ENCODE results near the gene KRT23. TPM values are rescaled to one million over a fixed set of nuclear protein-coding genes. Genes with fewer than 3 reads are reported as not detected.

The KRT23 gene
- polyA plus RNA-seq, 5 donors = 0.18 to 0.35 (median 0.21) TPM; not detected in 2

Other genes starting within 250 kb of the KRT23 start
- under 1 TPM in 1 of 5 donors, not detected in 4; 0.10 TPM for gene KRT24, start 233.9 kb downstream of the KRT23 start, polyA plus RNA-seq (ENCODE audit: insufficient read depth in 1 of 5, insufficient read length in 5 of 5, low replicate concordance in 1 of 5)
- gene KRT25, start 182.3 kb downstream of the KRT23 start, polyA plus RNA-seq (ENCODE audit: insufficient read depth in 1 of 5, insufficient read length in 5 of 5, low replicate concordance in 1 of 5) = not detected
- gene KRT26, start 165.4 kb downstream of the KRT23 start, polyA plus RNA-seq (ENCODE audit: insufficient read depth in 1 of 5, insufficient read length in 5 of 5, low replicate concordance in 1 of 5) = not detected
- gene KRT27, start 155.1 kb downstream of the KRT23 start, polyA plus RNA-seq (ENCODE audit: insufficient read depth in 1 of 5, insufficient read length in 5 of 5, low replicate concordance in 1 of 5) = under 1 TPM in 4 of 5 donors, not detected in 1; 0.10 to 0.43 (median 0.34) TPM
- gene KRT28, start 137.7 kb downstream of the KRT23 start, polyA plus RNA-seq (ENCODE audit: insufficient read depth in 1 of 5, insufficient read length in 5 of 5, low replicate concordance in 1 of 5) = not detected
- 10 to 100 TPM; 27.5 to 58.8 (median 45.4) TPM for gene KRT10, start 115.0 kb downstream of the KRT23 start, polyA plus RNA-seq (ENCODE audit: insufficient read depth in 1 of 5, insufficient read length in 5 of 5, low replicate concordance in 1 of 5)
- gene KRT12, start 70.4 kb downstream of the KRT23 start, polyA plus RNA-seq (ENCODE audit: insufficient read depth in 1 of 5, insufficient read length in 5 of 5, low replicate concordance in 1 of 5) = under 1 TPM in 3 of 5 donors, not detected in 2; 0.06 to 0.14 (median 0.13) TPM
- gene KRT20, start 52.4 kb downstream of the KRT23 start, polyA plus RNA-seq (ENCODE audit: insufficient read depth in 1 of 5, insufficient read length in 5 of 5, low replicate concordance in 1 of 5) = not detected
- under 1 TPM in 1 of 5 donors, not detected in 4; 0.35 TPM for gene KRT39, start 29.3 kb upstream of the KRT23 start, polyA plus RNA-seq (ENCODE audit: insufficient read depth in 1 of 5, insufficient read length in 5 of 5, low replicate concordance in 1 of 5)
- under 1 TPM in 2 of 5 donors, not detected in 3; 0.06 to 0.70 TPM for gene KRT40, start 46.7 kb upstream of the KRT23 start, polyA plus RNA-seq (ENCODE audit: insufficient read depth in 1 of 5, insufficient read length in 5 of 5, low replicate concordance in 1 of 5)
- not detected for gene KRTAP3-3, start 56.5 kb upstream of the KRT23 start, polyA plus RNA-seq (ENCODE audit: insufficient read depth in 1 of 5, insufficient read length in 5 of 5, low replicate concordance in 1 of 5)
- not detected for gene KRTAP3-2, start 62.3 kb upstream of the KRT23 start, polyA plus RNA-seq (ENCODE audit: insufficient read depth in 1 of 5, insufficient read length in 5 of 5, low replicate concordance in 1 of 5)
- gene KRTAP3-1, start 71.5 kb upstream of the KRT23 start, polyA plus RNA-seq (ENCODE audit: insufficient read depth in 1 of 5, insufficient read length in 5 of 5, low replicate concordance in 1 of 5) = not detected
- gene KRTAP1-5, start 89.6 kb upstream of the KRT23 start, polyA plus RNA-seq (ENCODE audit: insufficient read depth in 1 of 5, insufficient read length in 5 of 5, low replicate concordance in 1 of 5) = not detected
- gene KRTAP1-4, start 92.5 kb upstream of the KRT23 start, polyA plus RNA-seq (ENCODE audit: insufficient read depth in 1 of 5, insufficient read length in 5 of 5, low replicate concordance in 1 of 5) = not detected
- gene KRTAP1-3, start 97.2 kb upstream of the KRT23 start, polyA plus RNA-seq (ENCODE audit: insufficient read depth in 1 of 5, insufficient read length in 5 of 5, low replicate concordance in 1 of 5) = not detected
- not detected for gene KRTAP1-1, start 103.8 kb upstream of the KRT23 start, polyA plus RNA-seq (ENCODE audit: insufficient read depth in 1 of 5, insufficient read length in 5 of 5, low replicate concordance in 1 of 5)
- gene KRTAP2-1, start 109.7 kb upstream of the KRT23 start, polyA plus RNA-seq (ENCODE audit: insufficient read depth in 1 of 5, insufficient read length in 5 of 5, low replicate concordance in 1 of 5) = not detected
- not detected for gene KRTAP2-2, start 117.6 kb upstream of the KRT23 start, polyA plus RNA-seq (ENCODE audit: insufficient read depth in 1 of 5, insufficient read length in 5 of 5, low replicate concordance in 1 of 5)
- gene KRTAP2-3, start 122.5 kb upstream of the KRT23 start, polyA plus RNA-seq (ENCODE audit: insufficient read depth in 1 of 5, insufficient read length in 5 of 5, low replicate concordance in 1 of 5) = not detected
- not detected for gene KRTAP2-4, start 128.2 kb upstream of the KRT23 start, polyA plus RNA-seq (ENCODE audit: insufficient read depth in 1 of 5, insufficient read length in 5 of 5, low replicate concordance in 1 of 5)
- gene KRTAP4-7, start 146.5 kb upstream of the KRT23 start, polyA plus RNA-seq (ENCODE audit: insufficient read depth in 1 of 5, insufficient read length in 5 of 5, low replicate concordance in 1 of 5) = not detected
- gene KRTAP4-8, start 160.5 kb upstream of the KRT23 start, polyA plus RNA-seq (ENCODE audit: insufficient read depth in 1 of 5, insufficient read length in 5 of 5, low replicate concordance in 1 of 5) = not detected
- not detected for gene KRTAP4-16, start 164.6 kb upstream of the KRT23 start, polyA plus RNA-seq (ENCODE audit: insufficient read depth in 1 of 5, insufficient read length in 5 of 5, low replicate concordance in 1 of 5)
- not detected for gene KRTAP4-9, start 167.7 kb upstream of the KRT23 start, polyA plus RNA-seq (ENCODE audit: insufficient read depth in 1 of 5, insufficient read length in 5 of 5, low replicate concordance in 1 of 5)
- gene KRTAP4-11, start 180.7 kb upstream of the KRT23 start, polyA plus RNA-seq (ENCODE audit: insufficient read depth in 1 of 5, insufficient read length in 5 of 5, low replicate concordance in 1 of 5) = under 1 TPM in 1 of 5 donors, not detected in 4; 0.13 TPM
- gene KRTAP4-12, start 186.5 kb upstream of the KRT23 start, polyA plus RNA-seq (ENCODE audit: insufficient read depth in 1 of 5, insufficient read length in 5 of 5, low replicate concordance in 1 of 5) = not detected
- not detected for gene KRTAP4-6, start 202.9 kb upstream of the KRT23 start, polyA plus RNA-seq (ENCODE audit: insufficient read depth in 1 of 5, insufficient read length in 5 of 5, low replicate concordance in 1 of 5)
- not detected for gene KRTAP4-5, start 212.2 kb upstream of the KRT23 start, polyA plus RNA-seq (ENCODE audit: insufficient read depth in 1 of 5, insufficient read length in 5 of 5, low replicate concordance in 1 of 5)
- gene KRTAP4-4, start 223.1 kb upstream of the KRT23 start, polyA plus RNA-seq (ENCODE audit: insufficient read depth in 1 of 5, insufficient read length in 5 of 5, low replicate concordance in 1 of 5) = not detected
- not detected for gene KRTAP4-3, start 230.6 kb upstream of the KRT23 start, polyA plus RNA-seq (ENCODE audit: insufficient read depth in 1 of 5, insufficient read length in 5 of 5, low replicate concordance in 1 of 5)
- not detected for gene KRTAP4-2, start 240.6 kb upstream of the KRT23 start, polyA plus RNA-seq (ENCODE audit: insufficient read depth in 1 of 5, insufficient read length in 5 of 5, low replicate concordance in 1 of 5)
- not detected for gene KRTAP4-1, start 247.3 kb upstream of the KRT23 start, polyA plus RNA-seq (ENCODE audit: insufficient read depth in 1 of 5, insufficient read length in 5 of 5, low replicate concordance in 1 of 5)